GM12878 (cell line): ENCODE measurements around the gene CNNM2.

Experiments used
- CHD2 ChIP-seq: IDR thresholded peaks from 2 replicates; pipeline ENCODE4 v1.6.1; 2011; ENCODE audit warnings: low read depth, low read length, improper control_type of control experiment, borderline replicate concordance
- EP300 ChIP-seq, 2 experiments: fragments of 150-350 bp in 1 of 2; IDR thresholded peaks; 2 replicates each; pipeline ENCODE4 v1.6.1; 2011 to 2012; ENCODE audit warnings: low read depth in 2 of 2, low read length in 2 of 2, borderline replicate concordance in 1 of 2, improper control_type of control experiment in 1 of 2, inconsistent platforms in 1 of 2; ENCODE audit not compliant: control insufficient read depth in 1 of 2
- POLR2AphosphoS5 ChIP-seq: IDR thresholded peaks from 2 replicates; pipeline ENCODE4 v1.6.1; 2011; ENCODE audit warnings: mild to moderate bottlenecking, low read length, inconsistent platforms
- RELA ChIP-seq: fragments of 450-650 bp; IDR thresholded peaks from 2 replicates; pipeline ENCODE4 v1.8.0; 2014; ENCODE audit warnings: borderline replicate concordance; ENCODE audit not compliant: partially characterized antibody
- SREBF2 ChIP-seq: IDR thresholded peaks from 2 replicates; pipeline ENCODE4 v1.6.1; 2012; ENCODE audit warnings: mild to moderate bottlenecking, low read length
- TBL1XR1 ChIP-seq: IDR thresholded peaks from 2 replicates; pipeline ENCODE4 v1.6.1; 2012; ENCODE audit warnings: low read depth, low read length, improper control_type of control experiment
- TF ChIP-seq, protein P1 (sequence below), 3 experiments: IDR thresholded peaks in 2 of 3; conservative IDR thresholded peaks in 1 of 3; 2 replicates each; pipeline ENCODE4 v1.5.1; 2011; ENCODE audit warnings: low read depth in 3 of 3, low read length in 3 of 3, mild to moderate bottlenecking in 3 of 3, control low read depth in 2 of 3, moderate library complexity in 2 of 3, inconsistent platforms in 1 of 3, mixed read lengths in 1 of 3; ENCODE audit not compliant: control insufficient read depth in 2 of 3, insufficient read depth in 1 of 3; ENCODE audit errors: extremely low read depth in 1 of 3
- TF ChIP-seq, protein P2 (sequence below): IDR thresholded peaks from 2 replicates; pipeline ENCODE4 v1.6.1; 2012; ENCODE audit warnings: mild to moderate bottlenecking, low read depth, low read length
- TF ChIP-seq, protein P3 (sequence below): IDR thresholded peaks from 2 replicates; pipeline ENCODE4 v1.6.1; 2011; ENCODE audit warnings: low read depth, low read length, improper control_type of control experiment, borderline replicate concordance

DNA sequence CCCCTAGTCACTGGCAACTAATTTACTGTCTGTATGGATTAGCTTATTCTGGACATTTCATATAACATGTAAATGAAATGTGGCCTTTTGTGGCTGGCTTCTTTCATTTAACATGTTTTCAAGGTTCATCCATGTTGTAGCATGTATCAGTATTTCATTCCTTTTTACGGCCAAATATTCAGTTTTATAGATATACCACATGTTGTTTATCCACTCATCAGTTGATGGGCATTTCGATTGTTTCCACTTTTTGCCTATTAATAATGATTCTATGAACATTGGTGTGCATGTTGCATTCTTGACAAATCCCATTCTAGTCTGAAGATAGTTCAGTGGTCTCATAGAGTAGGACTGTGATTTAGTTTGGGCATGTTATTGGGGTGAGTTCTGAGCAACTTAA is 12.6 kb downstream of the CNNM2 start:
- TF ChIP-seq, protein P1, sequence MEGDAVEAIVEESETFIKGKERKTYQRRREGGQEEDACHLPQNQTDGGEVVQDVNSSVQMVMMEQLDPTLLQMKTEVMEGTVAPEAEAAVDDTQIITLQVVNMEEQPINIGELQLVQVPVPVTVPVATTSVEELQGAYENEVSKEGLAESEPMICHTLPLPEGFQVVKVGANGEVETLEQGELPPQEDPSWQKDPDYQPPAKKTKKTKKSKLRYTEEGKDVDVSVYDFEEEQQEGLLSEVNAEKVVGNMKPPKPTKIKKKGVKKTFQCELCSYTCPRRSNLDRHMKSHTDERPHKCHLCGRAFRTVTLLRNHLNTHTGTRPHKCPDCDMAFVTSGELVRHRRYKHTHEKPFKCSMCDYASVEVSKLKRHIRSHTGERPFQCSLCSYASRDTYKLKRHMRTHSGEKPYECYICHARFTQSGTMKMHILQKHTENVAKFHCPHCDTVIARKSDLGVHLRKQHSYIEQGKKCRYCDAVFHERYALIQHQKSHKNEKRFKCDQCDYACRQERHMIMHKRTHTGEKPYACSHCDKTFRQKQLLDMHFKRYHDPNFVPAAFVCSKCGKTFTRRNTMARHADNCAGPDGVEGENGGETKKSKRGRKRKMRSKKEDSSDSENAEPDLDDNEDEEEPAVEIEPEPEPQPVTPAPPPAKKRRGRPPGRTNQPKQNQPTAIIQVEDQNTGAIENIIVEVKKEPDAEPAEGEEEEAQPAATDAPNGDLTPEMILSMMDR (IDR thresholded peaks at IDR 0.05 in 2 of 3, conservative IDR thresholded peaks at IDR 0.05 in 1 of 3; ENCODE audit: control insufficient read depth in 2 of 3, extremely low read depth in 1 of 3, insufficient read depth in 1 of 3, low read depth in 3 of 3, low read length in 3 of 3): no peak
- TF ChIP-seq POLR2AphosphoS5 (no peak), CHD2 (no peak), RELA (no peak), EP300 (IDR thresholded peaks at IDR 0.05; ENCODE audit: borderline replicate concordance in 1 of 2, control insufficient read depth in 1 of 2, low read depth in 2 of 2, low read length in 2 of 2) (no peak), SREBF2 (no peak), TBL1XR1 (no peak)
- TF ChIP-seq, protein P2, sequence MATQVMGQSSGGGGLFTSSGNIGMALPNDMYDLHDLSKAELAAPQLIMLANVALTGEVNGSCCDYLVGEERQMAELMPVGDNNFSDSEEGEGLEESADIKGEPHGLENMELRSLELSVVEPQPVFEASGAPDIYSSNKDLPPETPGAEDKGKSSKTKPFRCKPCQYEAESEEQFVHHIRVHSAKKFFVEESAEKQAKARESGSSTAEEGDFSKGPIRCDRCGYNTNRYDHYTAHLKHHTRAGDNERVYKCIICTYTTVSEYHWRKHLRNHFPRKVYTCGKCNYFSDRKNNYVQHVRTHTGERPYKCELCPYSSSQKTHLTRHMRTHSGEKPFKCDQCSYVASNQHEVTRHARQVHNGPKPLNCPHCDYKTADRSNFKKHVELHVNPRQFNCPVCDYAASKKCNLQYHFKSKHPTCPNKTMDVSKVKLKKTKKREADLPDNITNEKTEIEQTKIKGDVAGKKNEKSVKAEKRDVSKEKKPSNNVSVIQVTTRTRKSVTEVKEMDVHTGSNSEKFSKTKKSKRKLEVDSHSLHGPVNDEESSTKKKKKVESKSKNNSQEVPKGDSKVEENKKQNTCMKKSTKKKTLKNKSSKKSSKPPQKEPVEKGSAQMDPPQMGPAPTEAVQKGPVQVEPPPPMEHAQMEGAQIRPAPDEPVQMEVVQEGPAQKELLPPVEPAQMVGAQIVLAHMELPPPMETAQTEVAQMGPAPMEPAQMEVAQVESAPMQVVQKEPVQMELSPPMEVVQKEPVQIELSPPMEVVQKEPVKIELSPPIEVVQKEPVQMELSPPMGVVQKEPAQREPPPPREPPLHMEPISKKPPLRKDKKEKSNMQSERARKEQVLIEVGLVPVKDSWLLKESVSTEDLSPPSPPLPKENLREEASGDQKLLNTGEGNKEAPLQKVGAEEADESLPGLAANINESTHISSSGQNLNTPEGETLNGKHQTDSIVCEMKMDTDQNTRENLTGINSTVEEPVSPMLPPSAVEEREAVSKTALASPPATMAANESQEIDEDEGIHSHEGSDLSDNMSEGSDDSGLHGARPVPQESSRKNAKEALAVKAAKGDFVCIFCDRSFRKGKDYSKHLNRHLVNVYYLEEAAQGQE: no peak
- TF ChIP-seq, protein P3, sequence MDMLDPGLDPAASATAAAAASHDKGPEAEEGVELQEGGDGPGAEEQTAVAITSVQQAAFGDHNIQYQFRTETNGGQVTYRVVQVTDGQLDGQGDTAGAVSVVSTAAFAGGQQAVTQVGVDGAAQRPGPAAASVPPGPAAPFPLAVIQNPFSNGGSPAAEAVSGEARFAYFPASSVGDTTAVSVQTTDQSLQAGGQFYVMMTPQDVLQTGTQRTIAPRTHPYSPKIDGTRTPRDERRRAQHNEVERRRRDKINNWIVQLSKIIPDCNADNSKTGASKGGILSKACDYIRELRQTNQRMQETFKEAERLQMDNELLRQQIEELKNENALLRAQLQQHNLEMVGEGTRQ: no peak
